MM.1S (cell line): ENCODE results near the gene CDA.

ENCODE experiments used
- CTCF ChIP-seq: fragments of 300-600 bp; sonication (generic); IDR thresholded peaks from 2 replicates; pipeline ENCODE4 v1.5.1; 2016; ENCODE audit warnings: antibody characterized with exemption, low read length, mixed read lengths
- EZH2 ChIP-seq: fragments of 300-600 bp; sonication (generic); optimal IDR thresholded peaks from 2 replicates; pipeline ENCODE3; 2017; ENCODE audit warnings: low read depth, mild to moderate bottlenecking, antibody characterized with exemption, low read length, mixed read lengths

GRCh38 chr1:20555758-20556120, 33.2 kb upstream of the CDA start:
- TF ChIP-seq EZH2 (no peak), CTCF (no peak)
